ENCODE data around the gene FAM193B. TPM values are rescaled to one million over a fixed set of nuclear protein-coding genes. Genes with fewer than 3 reads are reported as not detected.

The FAM193B gene
- total and polyA plus RNA-seq, 9 of the 15 experiments (the other 6 are each of a cell fraction or from before 2014, with no cell fraction given) = 4.4 to 76.4 (median 37.3) TPM

- TF ChIP-seq MYNN (IDR thresholded peaks at IDR 0.05) (no peak), MYNN (CRISPR knock-in tag; IDR thresholded peaks at IDR 0.05) (no peak), ADNP (tag; IDR thresholded peaks at IDR 0.05) (no peak), ZNF263 (CRISPR knock-in tag; IDR thresholded peaks at IDR 0.05; ENCODE audit: borderline replicate concordance) (peak; percentile 55; the same call in 1 of the 2 replicates), CHD7 (IDR thresholded peaks at IDR 0.05; ENCODE audit: low read depth, low read length) (no peak), KDM1A (IDR thresholded peaks at IDR 0.05) (no peak), RNF219 (CRISPR knock-in tag; IDR thresholded peaks at IDR 0.05) (no peak), PURB (CRISPR knock-in tag; IDR thresholded peaks at IDR 0.05; ENCODE audit: low read depth) (no peak), THAP12 (CRISPR knock-in tag; IDR thresholded peaks at IDR 0.05) (no peak), PCBP1 (IDR thresholded peaks at IDR 0.05; ENCODE audit: low read depth, low read length, poor library complexity, severe bottlenecking) (no peak)
Observed at GRCh38 chr5:177475563-177476427, 78.6 kb downstream of the FAM193B start (continued).

Measured in K562 (cell line).